DND-41 (cell line): ENCODE measurements around the gene MYCBP2.

Source experiments
- ATAC-seq: fragments of 200-7000 bp; cut with Tn5 transposase; 3 replicates; pipeline ENCODE4 v1.9.1; 2021; ENCODE audit warnings: low read depth; ENCODE audit not compliant: insufficient read depth
- DNase-seq: peaks from one replicate; pipeline ENCODE4 v3.0.0-alpha.2; 2020
- H2AFZ ChIP-seq: 2 replicates; pipeline ENCODE4 v1.6.0; 2012; ENCODE audit warnings: low read depth, low read length
- H3K27ac ChIP-seq: 2 replicates; pipeline ENCODE4 v1.5.1; 2012; ENCODE audit warnings: low read length, inconsistent platforms
- H3K27me3 ChIP-seq: fragments of 200-600 bp; sonication (generic); 2 replicates; pipeline ENCODE4 v1.6.0; 2012; ENCODE audit warnings: low read length, mild to moderate bottlenecking, inconsistent platforms; ENCODE audit not compliant: insufficient read depth, poor library complexity
- H3K36me3 ChIP-seq: 2 replicates; pipeline ENCODE4 v1.5.1; 2012; ENCODE audit warnings: low read length, inconsistent platforms; ENCODE audit not compliant: insufficient read depth
- H3K4me1 ChIP-seq: 2 replicates; pipeline ENCODE4 v1.5.1; 2012; ENCODE audit warnings: mild to moderate bottlenecking, low read length; ENCODE audit not compliant: insufficient read depth
- H3K4me2 ChIP-seq: 2 replicates; pipeline ENCODE4 v1.6.0; 2012; ENCODE audit warnings: mild to moderate bottlenecking, moderate library complexity, low read length, inconsistent platforms; ENCODE audit not compliant: insufficient read depth
- H3K4me3 ChIP-seq, 2 experiments: fragments of 200-600 bp in 1 of 2; shearing (Covaris generic) in 1 of 2; 2 replicates each; pipeline ENCODE4 v1.5.1; 2012 to 2016; ENCODE audit warnings: inconsistent platforms in 2 of 2, low read length in 2 of 2, mild to moderate bottlenecking in 2 of 2, low read depth in 1 of 2, moderate library complexity in 1 of 2
- H3K79me2 ChIP-seq: 2 replicates; pipeline ENCODE4 v1.6.0; 2012; ENCODE audit warnings: low read length, inconsistent platforms; ENCODE audit not compliant: insufficient read depth
- H3K9ac ChIP-seq: 2 replicates; pipeline ENCODE4 v1.6.0; 2012; ENCODE audit warnings: low read depth, mild to moderate bottlenecking, inconsistent platforms, low read length, moderate library complexity
- H3K9me3 ChIP-seq: 2 replicates; pipeline ENCODE4 v1.5.1; 2012; ENCODE audit warnings: low read length, moderate library complexity, mild to moderate bottlenecking, inconsistent platforms; ENCODE audit not compliant: insufficient read depth, severe bottlenecking
- H4K20me1 ChIP-seq: 2 replicates; pipeline ENCODE4 v1.6.0; 2012; ENCODE audit warnings: low read length; ENCODE audit not compliant: insufficient read depth
- EZH2 ChIP-seq: IDR thresholded peaks from 3 replicates; pipeline ENCODE4 v1.6.1; 2012; ENCODE audit warnings: borderline replicate concordance, low read depth, mild to moderate bottlenecking, moderate library complexity, low read length, inconsistent platforms; ENCODE audit not compliant: severe bottlenecking
- TF ChIP-seq, protein P1 (sequence below): IDR thresholded peaks from 2 replicates; pipeline ENCODE4 v1.5.1; 2012; ENCODE audit warnings: borderline replicate concordance, low read length, moderate library complexity, mild to moderate bottlenecking; ENCODE audit not compliant: poor library complexity, severe bottlenecking; ENCODE audit errors: extremely low read depth

The MYCBP2 gene

DNA sequence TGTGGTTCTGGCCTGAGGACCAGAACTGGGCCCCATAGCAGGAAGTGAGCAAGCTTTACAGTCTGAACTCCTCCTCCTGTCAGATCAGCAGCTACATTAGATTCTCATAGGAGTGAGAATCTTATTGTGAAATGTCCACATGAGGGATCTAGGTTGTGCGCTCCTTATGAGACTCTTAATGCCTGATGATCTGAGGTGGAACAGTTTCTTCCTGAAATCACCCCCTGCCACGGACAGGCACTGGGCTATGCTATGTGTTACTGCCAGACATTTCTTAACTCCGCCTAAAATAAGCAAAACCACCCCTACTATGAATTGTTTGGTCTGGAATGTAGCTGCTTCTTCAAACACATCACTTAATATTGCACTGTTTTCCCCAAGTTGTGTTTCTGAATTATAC is 304.6 kb downstream of the MYCBP2 start:
- Histone ChIP-seq H3K4me3 (no peak overlapping the region), H3K4me2 (peak overlapping the region; percentile 95; the same call in 1 of the 2 replicates), H3K9ac (no peak overlapping the region), H3K4me1 (peaks cover 47% of the 10 kb centered on the region), H3K9me3 (no peaks in the 10 kb centered on the region), H3K27ac (no peak overlapping the region), H3K27me3 (no peaks in the 10 kb centered on the region), H3K36me3 (peaks cover 57% of the 10 kb centered on the region), H4K20me1 (peaks cover 63% of the 10 kb centered on the region), H3K79me2 (peaks cover 93% of the 10 kb centered on the region), H2AFZ (no peak overlapping the region)
- DNase-seq: no peak
- TF ChIP-seq EZH2: no peak
- TF ChIP-seq, protein P1, sequence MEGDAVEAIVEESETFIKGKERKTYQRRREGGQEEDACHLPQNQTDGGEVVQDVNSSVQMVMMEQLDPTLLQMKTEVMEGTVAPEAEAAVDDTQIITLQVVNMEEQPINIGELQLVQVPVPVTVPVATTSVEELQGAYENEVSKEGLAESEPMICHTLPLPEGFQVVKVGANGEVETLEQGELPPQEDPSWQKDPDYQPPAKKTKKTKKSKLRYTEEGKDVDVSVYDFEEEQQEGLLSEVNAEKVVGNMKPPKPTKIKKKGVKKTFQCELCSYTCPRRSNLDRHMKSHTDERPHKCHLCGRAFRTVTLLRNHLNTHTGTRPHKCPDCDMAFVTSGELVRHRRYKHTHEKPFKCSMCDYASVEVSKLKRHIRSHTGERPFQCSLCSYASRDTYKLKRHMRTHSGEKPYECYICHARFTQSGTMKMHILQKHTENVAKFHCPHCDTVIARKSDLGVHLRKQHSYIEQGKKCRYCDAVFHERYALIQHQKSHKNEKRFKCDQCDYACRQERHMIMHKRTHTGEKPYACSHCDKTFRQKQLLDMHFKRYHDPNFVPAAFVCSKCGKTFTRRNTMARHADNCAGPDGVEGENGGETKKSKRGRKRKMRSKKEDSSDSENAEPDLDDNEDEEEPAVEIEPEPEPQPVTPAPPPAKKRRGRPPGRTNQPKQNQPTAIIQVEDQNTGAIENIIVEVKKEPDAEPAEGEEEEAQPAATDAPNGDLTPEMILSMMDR: no peak
- ATAC-seq: no peak

DNA sequence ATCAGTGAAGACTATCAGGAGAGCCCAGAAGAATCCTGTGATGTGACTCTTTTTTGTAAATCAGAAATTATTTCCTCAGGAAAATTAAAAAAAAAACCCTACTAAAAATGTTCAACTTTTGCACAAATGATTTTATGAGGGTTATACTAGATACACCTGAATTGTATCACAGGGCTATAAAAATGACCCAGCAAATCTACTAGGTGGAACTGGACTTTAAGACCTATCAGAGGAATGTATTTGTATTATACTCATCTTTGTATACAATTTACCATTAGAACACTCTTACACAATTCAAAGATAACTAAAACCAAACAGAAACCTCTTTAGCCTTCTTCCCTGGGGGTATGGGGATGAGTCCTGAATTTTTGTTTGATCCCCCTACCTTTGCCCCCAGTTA is 307.1 kb downstream of the MYCBP2 start:
- Histone ChIP-seq H3K4me2 (peak overlapping the region; percentile 95; the same call in 1 of the 2 replicates), H3K9me3 (no peaks in the 10 kb centered on the region), H3K36me3 (peaks cover 80% of the 10 kb centered on the region), H3K4me3 (no peak overlapping the region), H4K20me1 (peaks cover 50% of the 10 kb centered on the region), H3K79me2 (peaks cover 95% of the 10 kb centered on the region), H3K4me1 (peaks cover 32% of the 10 kb centered on the region), H2AFZ (no peak overlapping the region), H3K27me3 (no peaks in the 10 kb centered on the region), H3K27ac (no peak overlapping the region), H3K9ac (no peak overlapping the region)
- TF ChIP-seq, protein P1: no peak
- TF ChIP-seq EZH2: no peak
- DNase-seq (no peak), ATAC-seq (no peak)

DNA sequence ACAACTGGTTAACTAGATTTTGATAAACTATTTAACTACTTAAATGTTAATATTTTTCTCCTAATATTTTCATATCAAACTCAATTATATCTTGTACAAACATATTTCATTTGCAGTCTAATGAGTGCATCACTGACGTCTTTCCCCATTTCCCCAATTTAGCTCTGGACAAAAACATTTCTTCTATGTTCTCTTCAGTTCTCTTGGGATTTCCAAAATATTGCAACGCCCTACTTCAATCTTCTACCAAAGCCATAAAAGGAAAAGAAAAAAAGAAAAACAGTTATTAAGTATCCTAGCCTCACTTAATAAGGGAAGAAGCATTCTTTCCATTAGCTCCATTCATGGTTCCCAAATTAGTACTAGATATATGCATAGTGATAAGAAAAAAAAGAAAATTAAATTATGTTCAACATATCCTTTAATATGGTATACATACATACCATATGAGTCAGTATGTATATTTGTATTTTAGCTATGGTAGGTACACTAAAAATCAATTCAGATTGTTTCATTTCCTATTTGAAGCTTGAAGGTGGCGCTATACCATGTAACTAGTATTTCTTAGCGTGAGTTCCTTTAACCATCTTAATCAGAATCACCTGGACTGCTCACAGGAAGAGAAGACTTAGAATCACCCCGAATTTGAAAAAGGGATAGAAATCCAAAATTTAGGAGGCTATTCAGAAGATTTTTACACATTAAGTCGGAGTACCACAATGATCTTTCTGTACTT is 309.8 kb downstream of the MYCBP2 start:
- H3K4me2 ChIP-seq: no peak overlapping the region
- no peak overlapping the region for H3K4me3 ChIP-seq
- H2AFZ ChIP-seq: no peak overlapping the region
- no peak for ATAC-seq
- no peak overlapping the region for H3K9ac ChIP-seq
- peaks cover 90% of the 10 kb centered on the region for H3K36me3 ChIP-seq
- peaks cover 89% of the 10 kb centered on the region for H3K79me2 ChIP-seq
- H4K20me1 ChIP-seq: peaks cover 28% of the 10 kb centered on the region
- H3K9me3 ChIP-seq: no peaks in the 10 kb centered on the region
- H3K4me1 ChIP-seq: peaks cover 5% of the 10 kb centered on the region
- no peaks in the 10 kb centered on the region for H3K27me3 ChIP-seq
- TF ChIP-seq, protein P1: no peak
- TF ChIP-seq EZH2: no peak
- H3K27ac ChIP-seq: no peak overlapping the region
- DNase-seq: no peak
